Left lobe of liver (tissue), 2 donors: ENCODE data around the gene LMBR1. TPM values are rescaled to one million over a fixed set of nuclear protein-coding genes. Genes with fewer than 3 reads are reported as not detected.
"Not testable (repeated sequence)": the region's sequence is repeated elsewhere in the genome, so short reads cannot be mapped to it uniquely, and the experiment has no call there.

Experiments used
- ATAC-seq: fragments of 200-7000 bp; cut with Tn5 transposase; one replicate; pipeline ENCODE4 v1.9.1; 2020; ENCODE audit warnings: mild to moderate bottlenecking, moderate library complexity
- DNase-seq: peaks from one replicate; pipeline ENCODE4 v3.0.0-alpha.2; 2020; ENCODE audit warnings: low spot score
- total RNA-seq: library from RNA; stranded (reverse); gene quantifications from one replicate; pipeline ENCODE4 v1.2.1, GENCODE V29; 2021
- donor health status: DM: no; HTN: no; CAD: no; lungs with moderate emphysema.
- donor health status: DM: no; HTN: yes; CAD: no.

LMBR1 gene
- total RNA-seq, 1 donor from 2014 or later = 28.7 TPM

- ATAC-seq (no peak), DNase-seq (no peak)
These were observed 226.4 kb downstream of the LMBR1 start for GRCh38 chr7:156666368-156667109.

- DNase-seq (no peak), ATAC-seq (no peak)
These were observed 227.9 kb downstream of the LMBR1 start for GRCh38 chr7:156665101-156665500.

- no peak for ATAC-seq
These were observed 230.7 kb downstream of the LMBR1 start for GRCh38 chr7:156662277-156662676.

GRCh38 chr7:156661637-156662036 is 231.3 kb downstream of the LMBR1 start:
- DNase-seq (no peak), ATAC-seq (no peak)

More at GRCh38 chr7:156662277-156662676, 230.7 kb downstream of the LMBR1 start:
- DNase-seq = no peak

- DNase-seq = no peak
- no peak for ATAC-seq
These were observed 233.0 kb downstream of the LMBR1 start for GRCh38 chr7:156659961-156660360.

- no peak for ATAC-seq
- DNase-seq = no peak
These were observed 233.8 kb downstream of the LMBR1 start for GRCh38 chr7:156659203-156659602.

GRCh38 chr7:156657681-156658080 is 235.3 kb downstream of the LMBR1 start:
- no peak for ATAC-seq
- DNase-seq = no peak

GRCh38 chr7:156656598-156656997 is 236.4 kb downstream of the LMBR1 start:
- ATAC-seq (no peak), DNase-seq (no peak)

- DNase-seq = no peak
- no peak for ATAC-seq
These were observed 237.0 kb downstream of the LMBR1 start for GRCh38 chr7:156655983-156656382.

GRCh38 chr7:156655251-156655650 is 237.7 kb downstream of the LMBR1 start:
- DNase-seq (no peak), ATAC-seq (no peak)

GRCh38 chr7:156654511-156655234 is 238.3 kb downstream of the LMBR1 start:
- DNase-seq (no peak), ATAC-seq (no peak)

- no peak for DNase-seq
- no peak for ATAC-seq
These were observed 240.0 kb downstream of the LMBR1 start for GRCh38 chr7:156652886-156653568.

GRCh38 chr7:156651474-156651873 is 241.5 kb downstream of the LMBR1 start:
- DNase-seq (no peak), ATAC-seq (no peak)

- DNase-seq (peak; percentile 73), ATAC-seq (peak; percentile 100)
These were observed 242.9 kb downstream of the LMBR1 start for GRCh38 chr7:156650042-156650441.

GRCh38 chr7:156647330-156647729 is 245.7 kb downstream of the LMBR1 start:
- not testable (repeated sequence) for ATAC-seq, DNase-seq

- no peak for DNase-seq
- no peak for ATAC-seq
These were observed 250.5 kb downstream of the LMBR1 start for GRCh38 chr7:156642306-156643045.

- ATAC-seq = peak; percentile 49
- DNase-seq = peak; percentile 51
These were observed 252.0 kb downstream of the LMBR1 start for GRCh38 chr7:156640949-156641485.

- ATAC-seq = peak; percentile 94
- DNase-seq = peak; percentile 97
These were observed 252.6 kb downstream of the LMBR1 start, which contains the start of gene RNF32 for GRCh38 chr7:156640257-156640948. Gene RNF32, plus strand, starts transcription at chr7:156640774. Its CDS starts 3,104 bp downstream, at chr7:156643878.

- ATAC-seq (peak; percentile 4), DNase-seq (no peak)
These were observed 253.3 kb downstream of the LMBR1 start for GRCh38 chr7:156639426-156640256.
